ENCODE results near the gene NECAB2.

NECAB2 gene

GRCh38 chr16:83951544-83951943 is 16.5 kb upstream of the NECAB2 start:
- no peak for DNase-seq (ENCODE audit: low read depth in 2 of 2, low spot score in 1 of 2)

DNA sequence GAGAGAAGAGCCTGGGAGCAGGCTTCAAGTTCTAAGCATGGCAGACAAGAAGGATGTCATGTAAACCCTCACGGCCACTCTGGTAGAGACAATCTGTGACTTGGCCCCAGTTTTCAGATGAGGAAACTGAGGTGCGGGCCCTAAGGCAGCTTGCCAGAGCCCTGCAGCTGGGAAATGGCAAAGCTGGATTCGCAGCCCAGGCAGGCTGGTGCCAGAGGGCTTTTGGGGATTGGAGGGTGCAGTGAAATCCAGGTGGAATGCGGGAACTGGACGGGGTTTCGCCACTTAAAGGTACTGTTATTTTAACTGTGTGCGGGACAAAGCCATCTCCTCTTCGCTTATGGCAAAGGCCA is 15.5 kb upstream of the NECAB2 start:
- DNase-seq (ENCODE audit: low read depth in 2 of 2, low spot score in 1 of 2): no peak

GRCh38 chr16:83952940-83953795 is 14.9 kb upstream of the NECAB2 start, which contains the start of gene OSGIN1:
TSS of gene OSGIN1 (plus strand) at chr16:83953240. CDS start at chr16:83957672, 4,432 bp downstream.
- DNase-seq (ENCODE audit: low read depth in 2 of 2, low spot score in 1 of 2): peak; percentile 47 to 57

DNA sequence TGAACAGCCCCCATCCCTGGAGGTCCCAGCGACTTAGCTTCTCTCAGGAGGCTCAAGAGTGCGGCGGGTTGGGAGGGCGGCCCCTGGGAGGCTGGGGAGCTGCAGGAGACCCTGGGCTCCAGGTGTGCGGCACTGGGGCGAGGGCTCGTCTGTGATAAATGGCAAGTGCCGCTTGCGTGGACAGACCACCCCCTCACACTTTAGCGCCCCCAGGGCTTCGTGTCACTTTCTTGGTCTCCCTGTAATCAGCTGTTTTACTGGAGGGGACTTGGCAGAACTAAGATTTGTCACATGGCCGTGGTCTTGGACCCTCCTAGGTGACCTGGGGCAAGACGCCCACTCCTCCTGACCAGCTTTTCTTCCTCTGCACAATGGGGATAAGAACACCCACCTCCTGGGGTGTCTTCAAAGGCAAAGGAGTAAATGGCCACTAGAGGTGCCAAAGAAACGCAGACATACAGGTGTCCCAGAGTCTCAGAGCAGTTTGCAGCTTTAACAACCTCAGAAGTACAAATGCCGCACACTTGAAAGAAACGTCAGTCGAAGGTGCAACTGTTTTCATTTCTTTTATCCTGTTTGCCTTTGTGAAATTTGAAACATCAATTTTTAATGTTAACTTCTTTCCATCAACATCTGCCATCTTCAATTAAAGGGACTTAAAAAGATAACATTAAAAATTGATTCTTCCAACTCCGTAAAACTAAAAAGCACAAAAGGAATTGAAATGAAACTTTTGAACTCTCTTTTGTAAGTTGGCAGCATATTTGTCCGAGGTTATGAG is 14.1 kb upstream of the NECAB2 start:
- DNase-seq (ENCODE audit: low read depth in 2 of 2, low spot score in 1 of 2): no peak

DNA sequence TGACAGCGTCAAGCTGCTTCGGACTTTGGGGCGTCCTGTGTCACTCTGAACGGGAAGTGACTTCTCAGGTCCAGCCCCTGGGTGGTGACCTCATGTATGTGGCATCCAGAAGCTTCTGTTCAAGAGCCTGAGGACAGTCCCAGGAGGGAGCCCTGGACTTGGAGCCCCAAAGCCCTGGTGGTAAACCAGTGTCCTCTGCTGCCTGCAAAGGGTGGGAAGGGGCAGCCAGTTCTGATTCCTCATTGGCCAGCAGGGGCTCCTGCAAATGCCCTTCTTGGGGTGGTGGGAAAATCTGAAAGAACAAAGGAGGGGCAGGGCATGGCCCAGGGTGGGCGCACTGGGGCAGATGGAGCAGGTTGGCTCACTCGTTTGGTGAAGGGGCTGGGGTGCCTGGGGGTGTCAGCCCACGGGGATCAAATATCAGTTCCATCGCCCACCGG is 13.4 kb upstream of the NECAB2 start:
- no peak for DNase-seq (ENCODE audit: low read depth in 2 of 2, low spot score in 1 of 2)

DNA sequence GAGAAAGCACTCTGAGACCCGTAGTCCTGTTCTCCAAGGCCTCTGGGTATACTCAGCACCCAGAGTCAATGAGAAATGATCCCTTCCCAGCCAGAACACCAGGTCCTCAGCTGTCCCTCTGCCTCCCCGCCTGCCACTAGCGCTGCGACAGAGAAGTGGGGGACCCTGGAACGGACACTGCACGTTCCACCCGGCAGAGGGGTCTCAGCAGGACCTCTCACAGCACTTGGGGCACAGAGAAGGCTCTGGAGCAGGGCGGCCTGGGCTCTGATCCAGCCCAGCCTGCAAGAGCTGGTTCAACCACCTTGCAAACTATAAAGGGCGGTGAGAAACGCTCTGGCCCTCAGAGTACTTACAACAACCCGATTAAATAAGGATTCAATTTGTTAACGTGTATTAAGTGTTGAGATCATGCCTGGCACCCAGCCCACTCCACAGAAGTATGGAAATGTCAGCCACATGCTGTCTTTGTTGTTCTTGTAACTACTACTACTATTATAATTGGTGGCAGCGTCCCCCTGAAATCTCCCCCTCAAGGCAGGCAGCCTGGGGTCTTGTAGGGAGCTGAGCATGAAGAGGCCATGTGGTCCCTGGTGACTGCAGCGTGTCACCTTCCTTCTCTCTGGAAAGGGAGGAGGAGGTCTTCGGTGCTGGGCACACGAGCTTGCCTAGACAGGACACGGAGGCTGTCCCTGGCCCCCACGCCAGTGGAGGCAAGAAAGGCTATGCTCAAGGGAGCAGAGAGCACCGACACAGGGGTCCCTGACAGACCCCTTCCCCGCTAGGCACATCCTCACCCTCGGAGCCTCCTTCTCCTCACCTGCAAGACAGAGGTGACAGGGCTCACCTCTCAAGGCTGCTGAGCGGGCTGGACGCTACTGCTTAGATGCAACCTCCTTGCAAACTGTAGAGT is 12.6 kb upstream of the NECAB2 start:
- no peak for DNase-seq (ENCODE audit: low read depth in 2 of 2, low spot score in 1 of 2)

GRCh38 chr16:83956336-83957289 is 11.4 kb upstream of the NECAB2 start:
- peak; percentile 32 to 35 for DNase-seq (ENCODE audit: low read depth in 2 of 2, low spot score in 1 of 2)

DNA sequence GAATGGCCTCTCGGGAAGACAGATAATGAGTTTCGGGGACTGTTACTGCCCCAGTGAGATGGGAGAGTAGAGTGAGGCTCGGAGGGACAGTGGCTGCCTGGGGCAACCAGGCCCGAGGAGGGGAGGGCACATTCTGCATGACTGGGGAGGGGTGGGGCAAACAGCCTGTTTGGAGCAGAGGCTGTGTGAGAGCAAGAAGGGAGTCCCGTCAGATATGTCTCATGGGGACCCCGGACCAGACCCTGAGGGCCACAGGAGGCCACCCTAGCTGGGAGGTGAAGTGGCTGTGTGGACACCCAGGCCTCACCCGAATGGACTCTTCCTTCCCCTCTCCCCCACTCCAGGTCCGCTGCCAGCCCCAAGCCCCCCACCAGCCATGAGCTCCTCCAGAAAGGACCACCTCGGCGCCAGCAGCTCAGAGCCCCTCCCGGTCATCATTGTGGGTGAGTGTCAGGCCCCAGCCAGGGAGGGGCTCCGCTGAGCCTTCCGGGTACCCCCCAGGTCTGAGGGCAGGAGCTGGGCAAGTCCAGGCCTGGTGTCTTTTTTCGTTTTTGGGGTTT is 10.7 kb upstream of the NECAB2 start:
- no peak for DNase-seq (ENCODE audit: low read depth in 2 of 2, low spot score in 1 of 2)

DNA sequence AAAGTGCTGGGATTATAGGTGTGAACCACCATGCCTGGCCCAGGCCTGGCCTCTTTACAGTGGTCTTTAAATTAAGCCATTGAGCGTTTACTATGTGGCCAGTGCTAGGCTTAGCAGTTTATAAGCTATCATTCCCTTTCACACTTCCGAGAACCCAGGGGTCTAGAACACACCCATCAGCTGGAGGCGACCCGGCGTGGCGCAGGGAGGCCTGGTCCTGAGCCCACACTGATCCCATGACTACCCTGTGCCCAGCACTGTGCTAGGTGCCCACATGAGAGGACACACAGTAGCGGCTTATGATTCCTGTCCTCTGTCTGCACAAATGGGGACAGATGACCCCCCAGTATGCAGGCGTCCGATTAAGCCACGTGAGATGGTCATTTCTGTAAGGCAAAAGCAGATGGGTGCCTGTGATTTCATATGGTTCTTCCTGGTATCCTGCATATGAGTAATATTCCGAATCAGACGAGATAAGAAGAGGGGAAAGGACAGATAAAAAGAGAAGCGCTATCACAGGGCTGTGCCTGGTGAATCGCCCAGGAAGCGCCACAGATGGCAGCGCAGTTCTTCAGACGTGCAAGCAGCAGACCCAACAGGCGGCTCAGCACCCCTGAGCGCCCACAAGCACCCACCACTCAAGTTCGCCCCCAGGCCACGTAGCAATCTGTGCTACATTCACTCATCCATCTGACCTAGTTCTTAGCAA is 9.8 kb upstream of the NECAB2 start:
- DNase-seq (ENCODE audit: low read depth in 2 of 2, low spot score in 1 of 2): no peak

DNA sequence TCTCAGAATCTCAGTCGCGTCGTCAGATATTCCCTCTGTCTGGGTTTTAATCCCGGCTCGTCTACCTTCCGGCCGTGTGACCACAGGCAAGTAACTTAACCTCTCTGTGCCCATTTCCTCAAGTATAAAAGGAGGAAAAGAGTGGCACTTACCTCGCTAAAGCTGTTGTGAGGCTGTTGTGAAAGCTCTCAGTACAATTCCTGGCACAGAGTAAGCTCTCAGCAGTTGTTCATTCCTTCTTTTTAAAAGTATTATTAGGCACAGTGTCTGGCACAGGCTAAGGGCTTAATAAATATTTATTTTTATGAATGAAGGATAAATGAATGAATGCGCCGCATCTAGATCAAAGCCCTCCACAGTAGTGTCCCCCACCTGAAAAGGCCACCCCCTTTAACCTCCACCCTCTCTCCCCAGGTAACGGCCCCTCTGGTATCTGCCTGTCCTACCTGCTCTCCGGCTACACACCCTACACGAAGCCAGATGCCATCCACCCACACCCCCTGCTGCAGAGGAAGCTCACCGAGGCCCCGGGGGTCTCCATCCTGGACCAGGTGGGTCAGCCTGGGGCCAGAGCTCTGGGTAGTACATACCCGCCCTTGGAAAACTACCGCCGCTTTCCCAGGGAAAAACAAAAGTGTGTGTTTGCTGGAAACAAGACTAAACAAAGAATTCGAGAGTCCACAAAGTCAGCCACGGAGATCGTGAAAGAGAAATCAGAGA is 9.0 kb upstream of the NECAB2 start:
- DNase-seq (ENCODE audit: low read depth in 2 of 2, low spot score in 1 of 2): no peak

DNA sequence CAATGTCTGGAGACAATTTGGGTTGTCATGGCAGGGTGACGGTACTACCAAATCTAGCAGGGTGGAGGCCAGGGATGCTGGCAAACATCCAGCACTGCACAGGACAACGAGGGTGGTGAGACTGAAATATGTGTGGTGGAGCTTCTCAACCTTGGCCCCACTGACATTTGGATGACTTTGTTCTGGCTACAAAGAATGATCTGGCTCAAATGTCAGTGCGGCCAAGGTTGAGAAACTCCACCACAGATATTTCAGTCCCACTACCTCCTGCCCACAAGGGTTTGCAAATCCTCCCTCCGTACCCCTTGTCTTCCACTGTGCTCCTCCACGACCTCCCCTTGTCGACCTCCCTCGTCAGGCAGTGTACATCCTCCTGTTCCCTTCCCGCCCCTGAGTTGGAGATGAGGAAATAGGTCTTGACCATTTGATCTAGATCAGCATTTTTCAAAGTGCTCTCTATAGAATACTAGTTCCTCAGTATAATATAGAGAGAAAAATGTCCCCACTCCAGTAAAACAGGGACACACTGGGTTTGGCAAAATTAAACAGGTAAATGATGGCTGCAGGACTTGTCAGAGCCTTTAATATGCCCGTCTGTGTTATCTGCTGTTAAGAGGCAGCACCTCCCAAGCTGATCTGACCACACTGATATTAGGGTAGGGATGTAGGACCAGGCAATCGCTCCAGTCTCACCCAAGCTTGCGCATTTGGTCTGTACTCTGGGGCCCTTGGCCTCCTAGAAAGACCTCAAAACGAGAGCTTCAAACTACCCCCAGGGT is 8.2 kb upstream of the NECAB2 start:
- DNase-seq (ENCODE audit: low read depth in 2 of 2, low spot score in 1 of 2): no peak

DNA sequence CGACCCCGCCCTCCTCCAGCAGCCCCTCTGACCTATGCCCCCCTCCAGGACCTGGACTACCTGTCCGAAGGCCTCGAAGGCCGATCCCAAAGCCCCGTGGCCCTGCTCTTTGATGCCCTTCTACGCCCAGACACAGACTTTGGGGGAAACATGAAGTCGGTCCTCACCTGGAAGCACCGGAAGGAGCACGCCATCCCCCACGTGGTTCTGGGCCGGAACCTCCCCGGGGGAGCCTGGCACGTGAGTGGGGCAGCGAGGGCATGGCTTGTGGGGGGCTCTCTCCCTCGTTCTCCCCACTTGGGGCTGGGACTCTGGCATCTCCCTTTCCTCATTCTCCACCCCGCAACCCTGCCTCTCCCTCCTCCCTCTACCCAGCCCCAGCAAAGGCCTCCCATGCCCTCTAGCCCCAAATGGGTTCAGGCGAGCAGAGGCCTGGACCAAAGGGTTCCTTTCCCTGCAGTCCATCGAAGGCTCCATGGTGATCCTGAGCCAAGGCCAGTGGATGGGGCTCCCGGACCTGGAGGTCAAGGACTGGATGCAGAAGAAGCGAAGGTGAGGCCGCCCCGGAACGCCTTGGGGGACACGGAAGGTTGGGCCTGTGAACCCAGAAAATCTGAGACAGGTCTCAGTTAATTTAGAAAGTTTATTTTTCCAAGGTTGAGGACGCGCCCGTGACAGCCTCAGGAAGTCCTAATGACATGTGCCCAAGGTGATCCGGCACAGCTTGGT is 7.4 kb upstream of the NECAB2 start:
- no peak for DNase-seq (ENCODE audit: low read depth in 2 of 2, low spot score in 1 of 2)

DNA sequence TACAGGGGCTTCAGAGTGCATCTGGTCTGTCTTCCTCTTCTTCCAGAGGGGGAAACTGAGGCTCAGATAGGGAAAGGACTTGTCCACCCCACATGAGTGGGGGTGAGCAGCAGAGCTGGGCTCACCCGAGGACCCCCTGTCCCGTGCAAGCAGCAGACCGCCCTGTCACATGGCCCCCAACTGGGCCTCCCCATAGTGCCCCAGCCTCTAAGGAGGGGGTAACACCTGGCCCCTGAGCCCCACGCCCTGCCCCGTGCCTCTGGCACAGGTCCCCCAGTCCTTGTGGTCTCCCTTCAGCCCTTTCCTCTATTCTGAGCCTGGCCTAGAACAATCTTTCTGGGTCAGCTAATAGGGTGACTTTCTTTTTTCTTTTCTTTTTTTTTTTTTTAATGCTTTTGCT is 6.5 kb upstream of the NECAB2 start:
- no peak for DNase-seq (ENCODE audit: low read depth in 2 of 2, low spot score in 1 of 2)

DNA sequence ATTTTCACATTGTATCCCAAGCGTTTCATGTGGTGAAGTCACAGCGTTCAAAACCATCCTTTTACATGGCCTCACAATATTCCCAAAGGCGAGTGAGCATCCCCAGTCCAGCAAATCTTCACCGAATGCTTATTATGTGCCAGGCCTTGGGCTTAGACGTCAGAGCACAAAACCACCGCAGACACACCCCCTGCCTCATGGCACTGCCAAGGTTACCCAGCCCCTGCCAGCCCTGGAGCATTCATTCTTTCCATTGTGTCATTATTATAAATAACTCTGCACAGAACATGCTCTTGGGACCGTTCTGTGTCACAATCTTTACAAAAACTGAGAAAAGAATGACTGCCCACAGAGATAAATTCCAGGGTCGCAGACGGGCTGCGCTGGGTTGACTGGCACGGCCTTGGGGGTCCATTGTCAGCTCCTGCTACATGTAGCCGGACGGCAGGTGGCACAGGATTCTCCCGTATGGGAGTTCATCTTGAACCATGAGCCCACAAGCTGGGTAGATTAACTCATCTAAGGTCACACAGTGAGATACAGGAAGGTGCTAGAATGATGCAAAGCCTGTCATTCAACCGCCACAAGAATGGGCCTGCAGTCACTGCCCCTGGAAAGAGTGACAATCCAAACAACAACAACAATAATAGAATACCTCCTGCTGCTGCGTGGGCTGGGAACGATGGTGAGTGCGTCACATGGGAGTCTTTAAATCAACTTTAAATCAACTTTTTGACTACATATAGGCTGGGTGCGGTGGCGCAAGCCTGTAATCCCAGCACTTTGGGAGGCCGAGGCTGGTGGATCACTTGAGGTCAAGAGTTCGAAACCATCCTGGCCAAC is 4.5 kb upstream of the NECAB2 start:
- no peak for DNase-seq (ENCODE audit: low read depth in 2 of 2, low spot score in 1 of 2)

- no peak for DNase-seq (ENCODE audit: low read depth in 2 of 2, low spot score in 1 of 2)
Observed at GRCh38 chr16:83964684-83965443, 3.2 kb upstream of the NECAB2 start.
